HEK293 (cell line): ENCODE measurements around the gene OTOS.

ENCODE experiments used
- CTCF ChIA-PET: fragments of 350-600 bp; formaldehyde crosslinking; extraction: SDS; loops from one replicate; lab custom pipeline; 2021; ENCODE audit warnings: antibody characterized with exemption; lab: Yijun Ruan, JAX
- POLR2A ChIA-PET: fragments of 300-600 bp; formaldehyde crosslinking; extraction: SDS; loops from one replicate; lab custom pipeline; 2020; ENCODE audit warnings: antibody characterized with exemption, inconsistent platforms; lab: Yijun Ruan, JAX
- H3K27ac ChIP-seq: fragments of 200-500 bp; sonication (Bioruptor generic); 2 replicates; pipeline ENCODE4 v1.5.1; 2014; ENCODE audit warnings: low read depth, low read length, control low read depth, inconsistent platforms; ENCODE audit errors: extremely low read depth
- H3K36me3 ChIP-seq, 2 experiments: fragments of 200-500 bp in 1 of 2; sonication (Bioruptor generic) in 1 of 2; 1 replicate in 1 of 2; 2 replicates in 1 of 2; pipeline ENCODE4 v1.5.1; 2014 to 2017; ENCODE audit warnings: inconsistent platforms in 2 of 2, low read length in 2 of 2; ENCODE audit not compliant: control insufficient read depth in 2 of 2, insufficient read depth in 1 of 2
- H3K4me1 ChIP-seq: fragments of 200-500 bp; sonication (Bioruptor generic); 2 replicates; pipeline ENCODE4 v1.5.1; 2014; ENCODE audit warnings: mild to moderate bottlenecking, low read length, inconsistent platforms; ENCODE audit not compliant: control insufficient read depth, insufficient read depth
- H3K4me3 ChIP-seq: 2 replicates; pipeline ENCODE4 v1.5.1; 2011; ENCODE audit warnings: low read depth, mild to moderate bottlenecking, control low read depth, low read length, moderate library complexity
- H3K9me3 ChIP-seq: fragments of 200-500 bp; sonication (Bioruptor generic); 2 replicates; pipeline ENCODE4 v1.5.1; 2014; ENCODE audit warnings: low read depth, low read length, inconsistent platforms; ENCODE audit not compliant: control insufficient read depth, insufficient read depth
- GLI2 ChIP-seq: fragments of 450-650 bp; formaldehyde crosslinking; IDR thresholded peaks from 2 replicates; pipeline ENCODE4; 2017; ENCODE audit warnings: missing biosample characterization, missing genetic modification characterization, low read depth, borderline replicate concordance
- MYNN ChIP-seq: fragments of 450-650 bp; formaldehyde crosslinking; IDR thresholded peaks from 2 replicates; pipeline ENCODE4 v1.5.1; 2016; ENCODE audit warnings: missing biosample characterization, missing genetic modification characterization, borderline replicate concordance
- SCRT1 ChIP-seq: fragments of 450-650 bp; formaldehyde crosslinking; IDR thresholded peaks from 2 replicates; pipeline ENCODE4 v1.5.1; 2016; ENCODE audit warnings: missing biosample characterization, missing genetic modification characterization, borderline replicate concordance
- ZBTB6 ChIP-seq: fragments of 450-650 bp; formaldehyde crosslinking; IDR thresholded peaks from 2 replicates; pipeline ENCODE4 v1.5.1; 2017; ENCODE audit warnings: missing biosample characterization, missing genetic modification characterization
- ZBTB7A ChIP-seq: fragments of 450-650 bp; formaldehyde crosslinking; IDR thresholded peaks from 2 replicates; pipeline ENCODE4 v1.5.1; 2016; ENCODE audit warnings: low read depth, missing biosample characterization, missing genetic modification characterization
- ZEB2 ChIP-seq: fragments of 450-650 bp; formaldehyde crosslinking; IDR thresholded peaks from 2 replicates; pipeline ENCODE4 v1.5.1; 2016; ENCODE audit warnings: missing biosample characterization, missing genetic modification characterization
- ZNF169 ChIP-seq: fragments of 450-650 bp; formaldehyde crosslinking; IDR thresholded peaks from 2 replicates; pipeline ENCODE4 v1.5.1; 2016; ENCODE audit warnings: missing biosample characterization, missing genetic modification characterization
- ZNF19 ChIP-seq: fragments of 450-650 bp; formaldehyde crosslinking; IDR thresholded peaks from 2 replicates; pipeline ENCODE4; 2016; ENCODE audit warnings: missing biosample characterization, missing genetic modification characterization, low read depth
- ZNF211 ChIP-seq: fragments of 450-650 bp; formaldehyde crosslinking; IDR thresholded peaks from 2 replicates; pipeline ENCODE4 v1.5.1; 2016; ENCODE audit warnings: low read depth, missing biosample characterization, missing genetic modification characterization
- ZNF223 ChIP-seq: fragments of 450-650 bp; formaldehyde crosslinking; IDR thresholded peaks from 2 replicates; pipeline ENCODE4 v1.5.1; 2016; ENCODE audit warnings: missing biosample characterization, missing genetic modification characterization
- ZNF350 ChIP-seq: fragments of 450-650 bp; formaldehyde crosslinking; IDR thresholded peaks from 2 replicates; pipeline ENCODE4 v1.5.0; 2017; ENCODE audit warnings: missing biosample characterization, mild to moderate bottlenecking, missing genetic modification characterization
- ZNF37A ChIP-seq: fragments of 450-650 bp; IDR thresholded peaks from 2 replicates; pipeline ENCODE4 v1.5.1; 2018; ENCODE audit warnings: missing biosample characterization, missing genetic modification characterization
- ZNF449 ChIP-seq: fragments of 450-650 bp; formaldehyde crosslinking; IDR thresholded peaks from 2 replicates; pipeline ENCODE4 v1.5.1; 2017; ENCODE audit warnings: missing biosample characterization, mild to moderate bottlenecking, missing genetic modification characterization, moderate library complexity
- ZNF510 ChIP-seq: fragments of 450-650 bp; formaldehyde crosslinking; IDR thresholded peaks from 2 replicates; pipeline ENCODE4 v1.5.1; 2018; ENCODE audit warnings: mild to moderate bottlenecking, missing genetic modification characterization, missing biosample characterization; ENCODE audit not compliant: insufficient replicate concordance
- ZNF514 ChIP-seq: fragments of 450-650 bp; formaldehyde crosslinking; IDR thresholded peaks from 2 replicates; pipeline ENCODE4 v1.5.1; 2016; ENCODE audit warnings: missing biosample characterization, missing genetic modification characterization
- ZNF624 ChIP-seq: fragments of 450-650 bp; formaldehyde crosslinking; IDR thresholded peaks from 2 replicates; pipeline ENCODE4 v1.5.1; 2017; ENCODE audit warnings: missing biosample characterization, missing genetic modification characterization
- TF ChIP-seq, protein P1 (sequence below): fragments of 450-650 bp; formaldehyde crosslinking; IDR thresholded peaks from 2 replicates; pipeline ENCODE4 v1.5.1; 2016; ENCODE audit warnings: missing biosample characterization, missing genetic modification characterization
- TF ChIP-seq, protein P2 (sequence below): fragments of 450-650 bp; formaldehyde crosslinking; IDR thresholded peaks from 2 replicates; pipeline ENCODE4 v1.5.1; 2016; ENCODE audit warnings: missing biosample characterization, missing genetic modification characterization, borderline replicate concordance

OTOS gene

DNA sequence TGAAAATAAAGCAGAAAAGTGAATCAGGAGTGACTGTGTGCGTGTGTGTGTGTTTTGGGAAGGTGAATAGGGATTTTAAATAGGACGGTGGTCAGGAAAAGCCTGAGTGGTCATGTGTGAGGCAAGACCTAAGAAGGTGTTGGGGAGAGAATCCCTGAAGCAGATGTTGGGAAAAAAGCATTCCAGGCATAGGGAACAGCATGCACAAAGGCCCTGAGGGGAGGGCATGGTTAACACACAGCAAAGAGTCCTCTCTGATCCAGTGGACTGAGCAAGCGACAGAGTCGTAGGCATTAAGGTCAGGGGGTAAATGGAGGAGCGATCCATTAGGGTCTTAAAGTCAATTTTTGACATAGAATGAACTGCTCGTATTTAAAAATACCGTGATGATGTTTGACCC, 34.0 kb upstream of the OTOS start:
- no peak overlapping the region for H3K4me3 ChIP-seq
- H3K27ac ChIP-seq: no peak overlapping the region
- no peaks in the 10 kb centered on the region for H3K9me3 ChIP-seq
- no peaks in the 10 kb centered on the region for H3K36me3 ChIP-seq
- H3K4me1 ChIP-seq: peaks cover 5% of the 10 kb centered on the region
- TF ChIP-seq GLI2 (tag by site-specific recombination): no peak
- TF ChIP-seq ZNF211 (tag by site-specific recombination): no peak
- TF ChIP-seq ZNF449: no peak
- TF ChIP-seq ZNF514 (tag by site-specific recombination): no peak
- no peak for TF ChIP-seq ZNF624 (tag by site-specific recombination)
- POLR2A ChIA-PET: no interaction called here
- CTCF ChIA-PET: interaction anchor here (0.5 kb wide), 1 partner anchor 60 kb away, joined by 3 read pairs; no protein-coding TSS in a partner anchor

DNA sequence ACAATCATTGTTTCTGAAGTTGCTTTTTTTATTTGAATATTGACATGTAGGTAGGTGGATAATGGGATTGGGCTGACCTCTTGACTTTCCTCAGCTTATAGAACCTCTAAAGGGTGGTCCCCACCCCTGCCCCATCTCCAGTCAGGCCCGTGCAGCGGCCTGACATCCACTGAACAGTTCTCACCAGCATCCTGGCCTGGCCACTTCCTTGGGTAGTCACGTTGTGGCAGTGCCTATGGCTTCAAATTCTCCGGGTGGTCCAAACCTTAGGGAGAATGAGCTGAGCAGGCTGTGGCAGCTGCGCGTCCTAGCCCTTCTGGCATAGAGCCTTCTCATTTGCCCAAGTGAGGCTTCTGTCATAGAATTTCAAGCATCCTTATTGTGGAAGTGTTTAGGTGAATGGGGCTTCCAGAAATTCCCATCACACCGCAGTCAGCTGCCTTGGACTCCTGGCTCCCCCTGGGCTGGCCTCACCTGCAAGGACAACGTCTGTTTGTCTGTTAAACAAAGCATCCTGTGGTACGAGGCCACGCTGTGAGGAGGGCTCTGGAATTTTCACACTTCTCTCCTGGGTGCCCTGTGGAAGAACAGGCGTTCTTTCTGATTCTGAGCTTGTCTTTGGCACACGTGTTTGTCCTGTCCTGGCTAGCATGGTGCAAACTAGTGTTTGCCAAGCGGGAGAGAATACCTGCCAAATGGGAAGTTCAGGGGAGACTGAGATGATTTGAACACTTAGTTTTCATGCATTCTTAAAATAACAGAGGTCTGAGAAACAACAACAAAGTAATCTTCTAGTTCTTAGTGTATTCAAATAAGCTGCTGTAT, 31.8 kb upstream of the OTOS start:
- POLR2A ChIA-PET: no interaction called here
- TF ChIP-seq ZNF350 (tag by site-specific recombination): no peak
- TF ChIP-seq ZNF169 (tag by site-specific recombination): no peak
- TF ChIP-seq ZBTB6 (tag by site-specific recombination): no peak
- TF ChIP-seq SCRT1 (tag by site-specific recombination): no peak
- TF ChIP-seq, all 188 proteins: peak for 0
- Histone ChIP-seq H3K9me3 (no peaks in the 10 kb centered on the region), H3K4me3 (no peak overlapping the region), H3K36me3 (no peaks in the 10 kb centered on the region), H3K27ac (no peak overlapping the region), H3K4me1 (peaks cover 5% of the 10 kb centered on the region)
- CTCF ChIA-PET: interaction anchor here (1.9 kb wide), 1 partner anchor 23 kb away, joined by 6 read pairs; no protein-coding TSS in a partner anchor

DNA sequence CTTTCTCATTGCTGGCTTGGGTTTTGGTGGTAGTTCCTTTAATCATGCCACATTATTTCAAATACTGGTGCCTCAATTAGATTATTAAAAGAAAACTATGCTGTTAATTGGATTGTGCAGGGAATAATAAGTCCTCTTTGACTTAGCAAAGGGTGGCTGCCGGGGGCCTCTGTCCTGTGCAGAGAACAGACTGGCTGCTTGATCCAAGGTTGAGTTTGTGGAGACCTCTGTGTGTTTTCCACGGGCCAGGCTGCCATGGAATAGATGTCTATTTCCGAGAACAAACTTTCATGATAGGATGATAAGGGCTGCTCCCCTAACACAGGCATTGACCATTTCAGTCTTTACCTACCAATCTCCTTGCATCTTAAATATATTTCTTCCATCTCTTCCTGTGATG, 30.4 kb upstream of the OTOS start:
- CTCF ChIA-PET: no interaction called here
- H3K27ac ChIP-seq: no peak overlapping the region
- no peak overlapping the region for H3K4me3 ChIP-seq
- POLR2A ChIA-PET: no interaction called here
- H3K4me1 ChIP-seq: peaks cover 5% of the 10 kb centered on the region
- no peaks in the 10 kb centered on the region for H3K36me3 ChIP-seq
- no peaks in the 10 kb centered on the region for H3K9me3 ChIP-seq
- TF ChIP-seq SCRT1 (tag by site-specific recombination): no peak
- TF ChIP-seq ZNF37A: no peak
- TF ChIP-seq ZNF510 (tag by site-specific recombination): no peak
- TF ChIP-seq ZNF19 (tag by site-specific recombination): no peak
- TF ChIP-seq, protein P1, sequence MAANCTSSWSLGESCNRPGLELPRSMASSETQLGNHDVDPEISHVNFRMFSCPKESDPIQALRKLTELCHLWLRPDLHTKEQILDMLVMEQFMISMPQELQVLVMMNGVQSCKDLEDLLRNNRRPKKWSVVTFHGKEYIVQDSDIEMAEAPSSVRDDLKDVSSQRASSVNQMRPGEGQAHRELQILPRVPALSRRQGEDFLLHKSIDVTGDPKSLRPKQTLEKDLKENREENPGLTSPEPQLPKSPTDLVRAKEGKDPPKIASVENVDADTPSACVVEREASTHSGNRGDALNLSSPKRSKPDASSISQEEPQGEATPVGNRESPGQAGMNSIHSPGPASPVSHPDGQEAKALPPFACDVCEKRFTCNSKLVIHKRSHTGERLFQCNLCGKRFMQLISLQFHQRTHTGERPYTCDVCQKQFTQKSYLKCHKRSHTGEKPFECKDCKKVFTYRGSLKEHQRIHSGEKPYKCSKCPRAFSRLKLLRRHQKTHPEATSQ (tag by site-specific recombination): no peak
- no peak for TF ChIP-seq ZNF223 (tag by site-specific recombination)
- no peak for TF ChIP-seq MYNN
- TF ChIP-seq ZEB2 (tag by site-specific recombination): no peak
- TF ChIP-seq, protein P2, sequence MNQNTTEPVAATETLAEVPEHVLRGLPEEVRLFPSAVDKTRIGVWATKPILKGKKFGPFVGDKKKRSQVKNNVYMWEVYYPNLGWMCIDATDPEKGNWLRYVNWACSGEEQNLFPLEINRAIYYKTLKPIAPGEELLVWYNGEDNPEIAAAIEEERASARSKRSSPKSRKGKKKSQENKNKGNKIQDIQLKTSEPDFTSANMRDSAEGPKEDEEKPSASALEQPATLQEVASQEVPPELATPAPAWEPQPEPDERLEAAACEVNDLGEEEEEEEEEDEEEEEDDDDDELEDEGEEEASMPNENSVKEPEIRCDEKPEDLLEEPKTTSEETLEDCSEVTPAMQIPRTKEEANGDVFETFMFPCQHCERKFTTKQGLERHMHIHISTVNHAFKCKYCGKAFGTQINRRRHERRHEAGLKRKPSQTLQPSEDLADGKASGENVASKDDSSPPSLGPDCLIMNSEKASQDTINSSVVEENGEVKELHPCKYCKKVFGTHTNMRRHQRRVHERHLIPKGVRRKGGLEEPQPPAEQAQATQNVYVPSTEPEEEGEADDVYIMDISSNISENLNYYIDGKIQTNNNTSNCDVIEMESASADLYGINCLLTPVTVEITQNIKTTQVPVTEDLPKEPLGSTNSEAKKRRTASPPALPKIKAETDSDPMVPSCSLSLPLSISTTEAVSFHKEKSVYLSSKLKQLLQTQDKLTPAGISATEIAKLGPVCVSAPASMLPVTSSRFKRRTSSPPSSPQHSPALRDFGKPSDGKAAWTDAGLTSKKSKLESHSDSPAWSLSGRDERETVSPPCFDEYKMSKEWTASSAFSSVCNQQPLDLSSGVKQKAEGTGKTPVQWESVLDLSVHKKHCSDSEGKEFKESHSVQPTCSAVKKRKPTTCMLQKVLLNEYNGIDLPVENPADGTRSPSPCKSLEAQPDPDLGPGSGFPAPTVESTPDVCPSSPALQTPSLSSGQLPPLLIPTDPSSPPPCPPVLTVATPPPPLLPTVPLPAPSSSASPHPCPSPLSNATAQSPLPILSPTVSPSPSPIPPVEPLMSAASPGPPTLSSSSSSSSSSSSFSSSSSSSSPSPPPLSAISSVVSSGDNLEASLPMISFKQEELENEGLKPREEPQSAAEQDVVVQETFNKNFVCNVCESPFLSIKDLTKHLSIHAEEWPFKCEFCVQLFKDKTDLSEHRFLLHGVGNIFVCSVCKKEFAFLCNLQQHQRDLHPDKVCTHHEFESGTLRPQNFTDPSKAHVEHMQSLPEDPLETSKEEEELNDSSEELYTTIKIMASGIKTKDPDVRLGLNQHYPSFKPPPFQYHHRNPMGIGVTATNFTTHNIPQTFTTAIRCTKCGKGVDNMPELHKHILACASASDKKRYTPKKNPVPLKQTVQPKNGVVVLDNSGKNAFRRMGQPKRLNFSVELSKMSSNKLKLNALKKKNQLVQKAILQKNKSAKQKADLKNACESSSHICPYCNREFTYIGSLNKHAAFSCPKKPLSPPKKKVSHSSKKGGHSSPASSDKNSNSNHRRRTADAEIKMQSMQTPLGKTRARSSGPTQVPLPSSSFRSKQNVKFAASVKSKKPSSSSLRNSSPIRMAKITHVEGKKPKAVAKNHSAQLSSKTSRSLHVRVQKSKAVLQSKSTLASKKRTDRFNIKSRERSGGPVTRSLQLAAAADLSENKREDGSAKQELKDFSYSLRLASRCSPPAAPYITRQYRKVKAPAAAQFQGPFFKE (tag by site-specific recombination): no peak
- no peak for TF ChIP-seq ZBTB7A (tag by site-specific recombination)
